ENCODE results near the gene OAS2.

Gene OAS2

GRCh38 chr12:113022563-113023297, 44.4 kb downstream of the OAS2 start:
- DNase-seq: no peak

- no peak for DNase-seq
These were observed 49.4 kb downstream of the OAS2 start for GRCh38 chr12:113027726-113028125.

- peak; percentile 15 for DNase-seq
These were observed 52.7 kb downstream of the OAS2 start for GRCh38 chr12:113030875-113031525.

- no peak for DNase-seq
These were observed 61.7 kb downstream of the OAS2 start for GRCh38 chr12:113039911-113040445.

GRCh38 chr12:113040722-113041171, 62.4 kb downstream of the OAS2 start:
- DNase-seq: no peak

- no peak for DNase-seq
These were observed 63.2 kb downstream of the OAS2 start for GRCh38 chr12:113041560-113041959.

GRCh38 chr12:113043240-113043639, 64.9 kb downstream of the OAS2 start:
- DNase-seq: no peak

GRCh38 chr12:113044516-113044915, 66.2 kb downstream of the OAS2 start:
- DNase-seq: no peak

- DNase-seq: peak; percentile 53
These were observed 70.4 kb downstream of the OAS2 start for GRCh38 chr12:113048716-113049127.

GRCh38 chr12:113049976-113050742, 71.8 kb downstream of the OAS2 start:
- no peak for DNase-seq

GRCh38 chr12:113050795-113051194, 72.5 kb downstream of the OAS2 start:
- no peak for DNase-seq

GRCh38 chr12:113051759-113052158, 73.4 kb downstream of the OAS2 start:
- DNase-seq: no peak

GRCh38 chr12:113052326-113052725, 74.0 kb downstream of the OAS2 start:
- DNase-seq: no peak

GRCh38 chr12:113054948-113055486, 76.7 kb downstream of the OAS2 start:
- no peak for DNase-seq

- DNase-seq: no peak
These were observed 77.5 kb downstream of the OAS2 start for GRCh38 chr12:113055594-113056380.

GRCh38 chr12:113056381-113056630, 78.0 kb downstream of the OAS2 start:
- DNase-seq: no peak

GRCh38 chr12:113056631-113057488, 78.5 kb downstream of the OAS2 start, which contains the start of gene DTX1:
TSS of gene DTX1 (plus strand) at chr12:113056730. CDS start at chr12:113058193, 1,463 bp downstream.
- no peak for DNase-seq

GRCh38 chr12:113057565-113058485, 79.5 kb downstream of the OAS2 start:
- DNase-seq: no peak

GRCh38 chr12:113058553-113058952, 80.2 kb downstream of the OAS2 start:
- no peak for DNase-seq

GRCh38 chr12:113059071-113059595, 80.8 kb downstream of the OAS2 start:
- no peak for DNase-seq
